Prostate gland (tissue), 2 donors: Measurements from ENCODE around the gene PUM2.

Source experiments
- CTCF ChIP-seq, 4 experiments: fragments of 200-600 bp in 2 of 4; fragments of 450-650 bp in 2 of 4; sonication (generic) in 2 of 4; IDR thresholded peaks; 1 replicate in 3 of 4; 2 replicates in 1 of 4; pipeline ENCODE4 v1.5.1; 2016 to 2019; ENCODE audit warnings: antibody characterized with exemption in 4 of 4, mild to moderate bottlenecking in 2 of 4, moderate library complexity in 2 of 4
- POLR2AphosphoS5 ChIP-seq: sonication (generic); formaldehyde crosslinking; IDR thresholded peaks from one replicate; pipeline ENCODE4 v1.6.1; 2017; ENCODE audit warnings: antibody characterized with exemption

DNA sequence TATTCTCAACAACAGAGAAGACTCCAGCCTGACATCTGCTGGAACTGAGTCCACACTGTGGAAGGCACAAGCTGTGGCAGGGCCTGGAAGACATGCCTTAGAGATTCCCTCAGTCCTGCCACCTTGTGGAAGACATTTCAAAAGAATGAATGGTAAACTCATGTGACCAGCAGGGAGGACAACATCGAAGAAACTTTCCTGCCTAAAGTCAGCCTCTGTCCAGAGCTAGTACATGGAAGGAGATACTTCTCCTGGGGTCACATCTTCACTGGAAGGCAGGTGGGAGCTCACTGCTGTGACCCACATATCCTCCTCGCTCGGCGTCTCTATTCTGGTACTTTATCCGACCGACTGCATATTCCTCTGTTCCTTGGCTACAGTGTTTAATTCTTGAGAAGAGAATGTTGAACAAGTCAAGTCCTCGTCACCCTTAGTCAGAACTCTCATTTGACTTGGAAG lies 59.5 kb downstream of the PUM2 start:
- peak in 3 of 4 experiments; percentile 27 to 70 (median 50) for TF ChIP-seq CTCF (IDR thresholded peaks at IDR 0.05)
- TF ChIP-seq POLR2AphosphoS5 = peak; percentile 36
